GM21737 (cell line): Measurements from ENCODE around the gene HERC4.
A peak's percentile ranks its signal among the peaks of the same experiment; 100 is the strongest.
"Not testable (repeated sequence)": the region's sequence is repeated elsewhere in the genome, so short reads cannot be mapped to it uniquely, and the experiment has no call there.

Experiments
- ATAC-seq: cut with Tn5 transposase; IDR thresholded peaks from one replicate; pipeline ENCODE4 v1.9.1; 2021; ENCODE audit warnings: mild to moderate bottlenecking, moderate library complexity; ENCODE audit not compliant: unreplicated experiment

HERC4 gene

DNA sequence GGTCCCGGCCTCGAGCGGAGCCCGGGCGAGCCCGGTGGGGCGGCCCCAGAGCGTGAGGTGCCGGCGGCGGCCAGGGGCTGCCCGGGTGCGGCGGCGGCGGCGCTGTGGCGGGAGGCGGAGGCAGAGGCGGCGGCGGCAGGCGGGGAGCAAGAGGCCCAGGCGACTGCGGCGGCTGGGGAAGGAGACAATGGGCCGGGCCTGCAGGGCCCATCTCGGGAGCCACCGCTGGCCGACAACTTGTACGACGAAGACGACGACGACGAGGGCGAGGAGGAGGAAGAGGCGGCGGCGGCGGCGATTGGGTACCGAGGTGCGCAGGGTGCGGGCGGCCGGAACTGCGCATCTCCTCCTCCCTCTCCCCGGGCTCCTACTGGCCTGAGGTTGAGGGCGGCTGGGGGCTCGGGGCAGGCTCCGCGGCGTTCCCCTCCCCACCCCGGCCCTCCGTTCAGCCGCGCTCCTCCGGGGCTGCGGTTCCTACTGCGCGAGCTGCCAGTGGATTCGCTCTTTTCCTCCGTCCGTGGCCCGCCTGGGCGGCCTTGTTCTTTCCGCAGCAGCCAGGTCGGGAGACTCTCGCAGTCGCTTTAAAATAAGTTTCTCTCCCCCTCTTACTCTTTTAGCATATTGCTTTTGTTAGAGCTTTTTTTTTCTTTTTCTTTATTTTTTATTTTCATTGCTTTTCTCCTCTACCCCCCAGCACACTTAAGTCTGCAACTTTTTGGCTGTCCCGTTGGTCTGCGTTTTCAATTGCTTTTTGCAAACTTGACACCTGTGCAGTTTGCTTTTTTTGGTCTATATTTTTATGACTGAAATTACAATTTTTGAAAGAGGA lies 190.0 kb downstream of the HERC4 start:
- peak; percentile 54 for ATAC-seq

DNA sequence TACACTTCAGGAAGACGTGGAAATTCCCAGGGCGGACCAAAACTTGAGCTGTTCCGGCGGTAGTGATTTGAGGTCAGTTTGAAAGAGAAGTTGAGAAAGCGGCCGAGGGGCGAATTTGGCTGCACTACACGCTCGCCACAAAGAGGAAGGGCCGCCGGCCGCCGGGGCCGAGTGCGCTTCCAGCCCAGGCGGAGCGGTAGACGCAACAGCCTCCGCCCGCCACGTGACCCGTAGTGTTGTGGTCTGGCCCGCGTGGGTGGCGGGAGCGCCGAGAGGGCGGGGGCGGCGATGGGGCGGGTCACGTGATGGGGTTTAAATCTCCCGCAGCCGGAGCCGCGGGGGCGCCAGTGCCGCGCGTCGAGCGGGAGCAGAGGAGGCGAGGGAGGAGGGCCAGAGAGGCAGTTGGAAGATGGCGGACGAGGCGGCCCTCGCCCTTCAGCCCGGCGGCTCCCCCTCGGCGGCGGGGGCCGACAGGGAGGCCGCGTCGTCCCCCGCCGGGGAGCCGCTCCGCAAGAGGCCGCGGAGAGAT lies 190.7 kb downstream of the HERC4 start, which contains the start of gene SIRT1:
TSS of gene SIRT1 (plus strand) at position 344 of the 529 bp plus-strand sequence. CDS start at position 410, 66 bp downstream.
- ATAC-seq = peak; percentile 83

DNA sequence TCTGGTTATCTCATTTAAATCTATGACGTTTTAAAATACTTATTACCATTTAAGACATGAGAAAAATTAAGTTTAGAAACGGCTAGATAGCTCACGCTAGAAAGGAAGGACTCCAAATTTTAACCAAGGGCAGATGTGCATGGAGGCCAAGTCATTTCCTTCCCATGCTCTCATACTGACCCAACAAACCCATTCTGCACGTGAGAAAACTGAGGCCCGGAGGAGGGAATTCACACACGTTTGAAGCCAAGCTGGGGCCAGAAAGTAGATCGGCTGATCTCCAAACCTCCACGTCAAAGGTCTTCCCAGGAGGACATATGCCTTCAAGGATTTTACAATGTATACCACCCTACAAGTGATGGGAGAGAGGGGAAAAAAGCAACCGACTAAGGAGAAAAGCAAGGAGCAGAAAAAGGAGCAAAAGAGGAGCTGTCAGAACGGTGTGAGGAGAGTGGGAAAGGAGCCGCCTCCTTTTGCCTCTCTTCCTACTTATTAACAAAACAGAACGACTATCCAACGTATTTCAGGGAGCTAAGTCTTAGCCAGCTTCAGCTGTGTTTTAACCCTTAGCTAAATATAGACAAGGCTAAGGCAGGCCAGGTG lies 191.3 kb downstream of the HERC4 start:
- no peak for ATAC-seq

DNA sequence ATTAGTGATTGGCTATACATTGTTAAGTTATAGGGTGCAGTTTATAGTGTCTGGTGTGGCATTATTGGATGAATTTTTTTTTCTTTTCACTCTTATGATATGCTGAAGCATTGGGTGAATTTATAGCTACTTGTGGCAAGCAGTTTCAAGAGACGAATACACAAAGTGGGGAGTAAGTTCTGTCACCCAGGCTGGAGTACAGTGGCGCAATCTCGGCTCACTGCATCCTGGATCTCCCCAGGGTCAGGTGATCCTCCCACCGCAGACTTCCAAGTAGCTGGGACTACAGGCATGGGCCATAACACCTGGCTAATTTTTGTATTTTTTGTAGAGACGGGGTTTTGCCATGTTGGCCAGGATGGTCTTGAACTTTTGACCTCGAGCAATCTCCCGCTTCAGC lies 196.9 kb downstream of the HERC4 start:
- no peak for ATAC-seq

DNA sequence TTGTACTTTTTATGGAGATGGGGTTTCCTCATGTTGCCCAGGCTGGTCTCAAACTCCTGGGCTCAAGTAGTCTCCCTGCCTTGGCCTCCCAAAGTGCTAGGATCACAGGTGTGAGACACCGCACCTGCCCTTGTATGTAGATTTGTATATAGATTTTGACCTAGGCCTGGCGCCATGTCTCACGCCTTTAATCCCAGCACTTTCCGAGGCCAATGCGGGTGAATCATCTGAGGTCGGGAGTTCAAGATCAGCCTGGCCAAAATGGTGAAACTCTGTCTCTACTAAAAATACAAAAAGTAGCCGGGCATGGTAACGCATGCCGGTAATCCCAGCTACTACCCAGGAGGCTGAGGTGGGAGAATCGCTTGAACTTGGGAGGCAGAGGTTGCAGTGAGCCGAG lies 197.7 kb downstream of the HERC4 start:
- ATAC-seq = not testable (repeated sequence)

DNA sequence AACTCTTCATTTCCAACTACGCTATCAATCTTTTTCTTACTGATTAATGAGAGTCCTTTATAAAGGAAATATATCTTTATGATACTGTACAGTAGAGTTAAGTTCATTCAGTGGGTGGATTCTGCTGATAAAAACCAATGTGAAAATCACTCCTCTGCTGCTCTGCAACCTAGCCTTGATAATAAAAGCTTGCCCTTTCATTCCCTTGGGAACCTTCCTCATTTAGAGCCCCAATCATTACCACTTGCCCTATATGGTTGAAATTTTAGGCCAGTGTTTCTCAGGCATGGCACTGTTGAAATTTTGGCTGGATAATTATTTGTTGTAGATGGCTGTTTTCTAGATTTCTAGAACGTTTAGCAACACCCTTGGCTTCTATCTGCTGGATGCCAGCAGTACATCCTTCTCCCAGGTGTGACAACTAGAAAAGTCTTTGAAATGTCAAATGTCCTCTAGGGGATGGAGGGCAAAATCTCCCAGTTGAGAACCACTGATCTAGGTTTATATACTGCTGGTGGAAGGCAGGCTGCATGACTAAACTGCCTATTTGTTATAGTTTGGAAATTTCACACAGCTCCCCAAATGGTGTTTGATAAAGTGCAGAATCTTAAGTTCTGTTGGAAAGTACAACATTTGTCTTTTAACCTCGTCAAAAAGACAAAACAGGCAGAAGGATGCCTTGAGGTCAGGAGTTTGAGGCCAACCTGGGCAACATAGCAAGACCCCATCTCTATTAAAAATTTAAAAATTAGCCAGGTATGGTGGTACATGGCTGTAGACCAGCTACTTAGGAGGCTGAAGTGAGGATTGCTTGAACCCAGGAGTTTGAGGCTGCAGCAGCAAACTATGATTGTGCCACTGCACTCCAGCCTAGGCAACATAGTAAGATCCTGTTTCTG lies 199.5 kb downstream of the HERC4 start:
- no peak for ATAC-seq
